GM10266 (cell line): ENCODE data around the gene MATN1.

Experiments used
- DNase-seq: peaks from one replicate; pipeline ENCODE4 v3.0.0; 2012; ENCODE audit errors: extremely low spot score
- CTCF ChIP-seq: IDR thresholded peaks from 2 replicates; pipeline ENCODE4 v1.5.1; 2012; ENCODE audit warnings: mild to moderate bottlenecking, low read depth; ENCODE audit not compliant: control insufficient read depth, insufficient read depth; ENCODE audit errors: missing control alignments

Gene MATN1

GRCh38 chr1:30670240-30671060 lies 52.9 kb downstream of the MATN1 start:
- no peak for DNase-seq
- no peak for TF ChIP-seq CTCF

- TF ChIP-seq CTCF: no peak
- DNase-seq: no peak
These were observed 54.6 kb downstream of the MATN1 start for GRCh38 chr1:30668546-30669327.

- TF ChIP-seq CTCF: no peak
- no peak for DNase-seq
These were observed 55.4 kb downstream of the MATN1 start for GRCh38 chr1:30668024-30668423.

GRCh38 chr1:30666756-30667273 lies 56.6 kb downstream of the MATN1 start:
- DNase-seq: no peak
- TF ChIP-seq CTCF: no peak

GRCh38 chr1:30665216-30666010 lies 58.0 kb downstream of the MATN1 start:
- no peak for DNase-seq
- TF ChIP-seq CTCF: no peak

- TF ChIP-seq CTCF: no peak
- DNase-seq: no peak
These were observed 59.2 kb downstream of the MATN1 start for GRCh38 chr1:30664103-30664755.
